Spleen (tissue), 7 donors: ENCODE measurements around the gene DEPDC1.

Experiments
- POLR2A ChIP-seq, 3 donors: fragments of 450-650 bp; IDR thresholded peaks; one replicate each; pipeline ENCODE4 v1.5.1; 2017; ENCODE audit warnings: antibody characterized with exemption in 3 of 3, mild to moderate bottlenecking in 1 of 3
- TF ChIP-seq, protein P1 (sequence below), 11 experiments: fragments of 200-600 bp in 7 of 11; fragments of 450-650 bp in 4 of 11; sonication (generic) in 4 of 11; IDR thresholded peaks in 8 of 11; conservative IDR thresholded peaks in 3 of 11; 1 replicate in 7 of 11; 2 replicates in 4 of 11; pipeline versions ENCODE4 v1.4.0 to v1.8.0; 2016 to 2021; ENCODE audit warnings: antibody characterized with exemption in 11 of 11, inconsistent platforms in 4 of 11, mild to moderate bottlenecking in 1 of 11
- donor health status: DM: no; HTN: no; CAD: no; lungs with moderate emphysema.
- donor health status: DM: no; HTN: no; CAD: no.
- donor health status: DM: no; HTN: no; CAD: no.

DNA sequence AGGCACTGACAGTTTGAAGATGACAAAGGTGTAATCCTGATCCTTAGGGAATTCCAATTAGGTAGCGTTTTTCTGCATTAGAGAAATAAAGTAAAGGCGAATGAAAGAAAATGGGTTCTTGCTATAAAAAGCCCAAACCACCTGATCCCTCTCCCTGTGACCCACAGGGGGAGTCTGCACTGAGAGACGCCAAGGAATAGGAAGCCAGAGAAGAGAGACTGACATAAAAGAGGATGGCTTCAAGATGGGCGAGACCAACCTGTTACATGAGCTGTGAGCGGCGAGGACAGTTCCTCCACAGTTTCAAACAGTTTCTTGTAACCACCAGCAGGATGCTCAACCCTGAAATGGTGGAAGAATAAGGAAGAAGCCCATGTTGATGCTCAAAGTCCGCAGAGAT, 48.5 kb downstream of the DEPDC1 start:
- TF ChIP-seq, protein P1, sequence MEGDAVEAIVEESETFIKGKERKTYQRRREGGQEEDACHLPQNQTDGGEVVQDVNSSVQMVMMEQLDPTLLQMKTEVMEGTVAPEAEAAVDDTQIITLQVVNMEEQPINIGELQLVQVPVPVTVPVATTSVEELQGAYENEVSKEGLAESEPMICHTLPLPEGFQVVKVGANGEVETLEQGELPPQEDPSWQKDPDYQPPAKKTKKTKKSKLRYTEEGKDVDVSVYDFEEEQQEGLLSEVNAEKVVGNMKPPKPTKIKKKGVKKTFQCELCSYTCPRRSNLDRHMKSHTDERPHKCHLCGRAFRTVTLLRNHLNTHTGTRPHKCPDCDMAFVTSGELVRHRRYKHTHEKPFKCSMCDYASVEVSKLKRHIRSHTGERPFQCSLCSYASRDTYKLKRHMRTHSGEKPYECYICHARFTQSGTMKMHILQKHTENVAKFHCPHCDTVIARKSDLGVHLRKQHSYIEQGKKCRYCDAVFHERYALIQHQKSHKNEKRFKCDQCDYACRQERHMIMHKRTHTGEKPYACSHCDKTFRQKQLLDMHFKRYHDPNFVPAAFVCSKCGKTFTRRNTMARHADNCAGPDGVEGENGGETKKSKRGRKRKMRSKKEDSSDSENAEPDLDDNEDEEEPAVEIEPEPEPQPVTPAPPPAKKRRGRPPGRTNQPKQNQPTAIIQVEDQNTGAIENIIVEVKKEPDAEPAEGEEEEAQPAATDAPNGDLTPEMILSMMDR (IDR thresholded peaks at IDR 0.05 in 8 of 11, conservative IDR thresholded peaks at IDR 0.05 in 3 of 11): no peak
- TF ChIP-seq POLR2A (IDR thresholded peaks at IDR 0.05): no peak
